GM21717 (cell line): ENCODE measurements around the gene NFE2L3.
"Not testable (repeated sequence)": the region's sequence is repeated elsewhere in the genome, so short reads cannot be mapped to it uniquely, and the experiment has no call there.

Experiments
- ATAC-seq: cut with Tn5 transposase; IDR thresholded peaks from one replicate; pipeline ENCODE4 v1.9.1; 2021; ENCODE audit warnings: mild to moderate bottlenecking, moderate library complexity; ENCODE audit not compliant: unreplicated experiment

NFE2L3 gene

GRCh38 chr7:26185844-26186180, 33.8 kb downstream of the NFE2L3 start:
- ATAC-seq: no peak

DNA sequence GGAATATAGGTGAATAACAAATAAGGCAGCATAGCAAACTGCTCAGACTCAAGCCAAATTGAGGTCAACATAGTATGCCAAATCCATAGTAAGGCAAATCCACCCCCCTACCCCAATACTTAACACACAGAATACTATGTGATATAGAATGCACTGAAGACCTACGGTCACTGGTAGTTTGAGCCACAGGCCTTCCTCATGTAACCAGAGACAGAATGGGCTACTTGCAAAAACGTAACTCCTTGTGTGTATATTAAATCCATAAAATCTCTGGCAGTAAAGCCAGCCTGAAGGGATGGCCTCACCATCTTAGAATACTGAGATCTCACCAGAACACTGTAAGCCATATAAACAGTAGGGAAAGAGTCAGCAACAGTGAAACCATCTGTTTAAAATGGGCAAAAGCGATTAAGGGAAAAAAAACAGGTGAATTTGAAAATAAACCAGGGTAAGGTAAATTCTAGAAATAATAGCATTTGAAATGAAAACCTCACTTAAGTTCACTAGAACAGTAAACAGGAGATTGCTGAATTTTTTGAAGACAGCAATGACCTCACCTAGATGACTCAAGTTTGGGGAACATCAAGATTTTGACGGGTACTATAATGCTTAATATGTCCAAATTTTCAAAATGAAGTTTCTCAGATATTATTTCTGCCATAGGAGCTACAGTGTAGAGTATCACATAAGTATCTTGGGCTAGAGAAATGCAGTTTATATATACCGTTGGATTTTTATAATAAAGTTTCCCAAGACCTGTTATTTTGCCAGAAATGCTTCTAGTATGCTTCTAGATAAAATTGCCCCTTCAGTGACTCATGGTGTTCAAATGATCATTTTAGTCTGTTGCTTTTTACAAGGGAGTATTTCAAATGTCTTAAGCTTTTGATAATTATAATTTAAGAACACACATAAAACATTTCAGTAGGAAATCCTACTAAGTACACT, 34.6 kb downstream of the NFE2L3 start:
- no peak for ATAC-seq

DNA sequence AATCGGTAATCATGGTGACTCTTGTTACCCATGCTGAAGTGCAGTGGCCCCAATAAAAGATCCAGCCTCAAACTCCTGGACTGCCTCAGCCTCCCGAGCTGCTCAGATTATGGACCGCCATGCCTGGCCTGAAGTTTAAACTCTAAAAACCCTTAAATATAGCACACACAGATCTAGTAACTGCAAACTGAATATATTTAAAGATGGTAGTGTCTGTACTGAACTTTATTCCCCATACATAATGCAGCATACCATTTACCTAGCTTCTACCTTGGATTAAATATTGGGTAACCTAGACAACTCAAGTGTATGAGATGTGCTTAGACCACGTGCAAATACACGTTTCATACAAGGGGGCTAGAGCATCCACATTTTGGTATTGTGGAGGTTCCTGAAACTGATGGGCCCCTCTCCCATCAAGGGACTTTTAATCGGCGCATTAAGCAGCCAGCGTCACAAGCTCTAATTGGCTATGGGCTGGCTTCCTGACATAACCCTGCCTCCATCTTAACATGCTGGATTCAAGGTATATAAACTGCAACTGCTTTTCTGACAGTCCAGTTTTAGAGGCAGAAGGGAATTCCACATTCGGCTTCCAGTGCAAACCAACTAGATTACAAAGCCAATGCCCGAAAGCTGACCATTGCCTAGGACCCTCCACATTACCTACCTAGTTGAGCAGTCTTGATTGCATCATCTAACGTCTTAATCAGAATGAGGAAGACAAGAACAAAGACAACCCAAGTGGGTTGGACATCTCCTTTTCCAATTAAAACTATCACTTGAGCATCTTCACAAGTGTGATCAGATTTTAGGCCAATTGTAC, 35.6 kb downstream of the NFE2L3 start:
- no peak for ATAC-seq

- ATAC-seq: no peak
Observed at GRCh38 chr7:26188206-26188956, 36.4 kb downstream of the NFE2L3 start.

- no peak for ATAC-seq
Observed at GRCh38 chr7:26188957-26189541, 37.1 kb downstream of the NFE2L3 start.

GRCh38 chr7:26189697-26190096, 37.7 kb downstream of the NFE2L3 start:
- no peak for ATAC-seq

DNA sequence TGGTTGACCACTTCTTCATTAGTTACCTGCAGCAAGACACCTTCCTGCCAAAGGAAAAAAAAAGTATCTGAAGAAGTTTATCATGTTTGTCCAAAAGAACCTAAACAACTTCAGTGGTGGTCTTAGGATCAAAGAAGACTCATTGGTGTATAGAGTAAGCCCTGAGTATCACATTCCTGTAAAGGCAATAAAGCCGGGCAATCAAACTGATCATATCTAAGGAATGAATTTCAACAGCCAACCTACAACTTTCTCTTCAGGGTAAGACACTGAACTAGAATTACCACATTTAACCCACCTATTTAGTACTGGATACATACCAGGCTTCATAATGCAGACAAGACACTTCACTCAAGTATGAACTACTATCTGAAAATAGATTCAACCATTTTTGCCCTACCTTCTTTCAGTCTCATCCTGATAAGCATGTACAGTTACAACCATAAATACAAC, 38.4 kb downstream of the NFE2L3 start:
- no peak for ATAC-seq

GRCh38 chr7:26191233-26191973, 39.4 kb downstream of the NFE2L3 start:
- ATAC-seq: no peak

DNA sequence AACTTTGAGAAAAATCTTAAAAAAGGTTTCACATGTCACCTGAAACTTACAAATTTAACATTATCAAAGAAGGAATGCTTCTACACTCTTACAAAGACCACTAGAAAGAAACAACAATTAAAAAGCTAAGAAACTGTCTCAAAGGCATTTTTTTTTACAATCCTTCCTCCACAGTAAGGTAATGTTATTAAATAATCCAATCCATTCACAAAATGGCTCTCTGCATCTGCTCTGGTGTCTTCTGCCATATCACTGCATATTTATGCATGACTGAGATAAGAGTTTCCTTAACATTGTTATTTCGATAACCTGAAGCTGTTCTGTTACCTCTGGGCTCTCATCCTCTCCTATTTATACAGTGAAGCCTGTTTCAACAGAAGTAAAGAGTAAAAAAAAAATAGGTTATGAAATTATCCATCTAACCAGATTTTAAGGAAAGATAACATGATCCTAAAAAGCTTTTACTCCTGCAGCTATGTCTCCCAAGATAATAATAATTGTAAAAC, 40.0 kb downstream of the NFE2L3 start:
- ATAC-seq: no peak

DNA sequence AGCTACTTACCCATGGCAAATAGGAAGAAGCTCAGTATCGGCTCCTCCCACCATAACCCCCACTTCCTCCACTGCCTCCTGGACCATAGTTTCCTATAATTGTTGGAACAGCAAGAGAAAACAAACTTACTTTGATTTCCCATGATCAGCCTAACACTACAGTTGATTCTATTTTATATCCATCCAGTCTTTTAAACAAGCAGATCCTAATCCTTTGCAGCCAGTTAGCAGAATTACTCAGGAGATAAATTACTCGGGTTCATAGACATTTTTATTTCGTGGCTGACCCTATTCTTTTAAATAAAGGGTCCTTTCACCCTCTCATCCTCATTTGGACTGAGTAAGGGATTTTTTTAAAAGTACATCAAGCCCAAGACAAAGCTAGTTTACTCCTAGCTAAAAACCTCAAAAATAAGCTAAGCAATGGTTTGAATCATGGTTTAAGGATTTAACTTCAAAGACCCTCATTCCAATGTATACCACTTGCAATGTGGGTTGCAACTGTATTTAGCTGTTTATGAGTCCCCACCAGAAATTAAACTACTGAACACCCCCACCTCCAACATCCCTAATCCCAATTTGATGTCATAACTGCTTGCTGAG, 40.6 kb downstream of the NFE2L3 start:
- no peak for ATAC-seq

GRCh38 chr7:26193432-26194207, 41.6 kb downstream of the NFE2L3 start:
- no peak for ATAC-seq

DNA sequence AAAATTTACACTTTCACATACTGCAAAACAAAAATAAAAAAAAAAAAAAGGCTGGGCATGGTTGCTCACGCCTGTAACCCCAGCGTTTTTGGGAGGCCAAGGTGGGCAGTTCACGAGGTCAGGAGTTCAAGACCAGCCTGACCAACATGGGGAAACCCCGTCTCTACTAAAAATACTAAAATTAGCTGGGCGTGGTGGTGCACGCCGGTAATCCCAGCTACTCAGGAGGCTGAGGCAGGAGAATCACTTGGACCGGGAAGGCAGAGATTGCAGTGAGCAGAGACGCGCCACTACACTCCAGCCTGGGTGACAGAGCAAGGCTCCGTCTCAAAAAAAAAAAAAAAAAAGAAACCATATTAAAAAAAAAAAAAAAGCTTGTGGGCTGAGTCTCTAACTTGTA, 42.8 kb downstream of the NFE2L3 start:
- ATAC-seq: not testable (repeated sequence)

DNA sequence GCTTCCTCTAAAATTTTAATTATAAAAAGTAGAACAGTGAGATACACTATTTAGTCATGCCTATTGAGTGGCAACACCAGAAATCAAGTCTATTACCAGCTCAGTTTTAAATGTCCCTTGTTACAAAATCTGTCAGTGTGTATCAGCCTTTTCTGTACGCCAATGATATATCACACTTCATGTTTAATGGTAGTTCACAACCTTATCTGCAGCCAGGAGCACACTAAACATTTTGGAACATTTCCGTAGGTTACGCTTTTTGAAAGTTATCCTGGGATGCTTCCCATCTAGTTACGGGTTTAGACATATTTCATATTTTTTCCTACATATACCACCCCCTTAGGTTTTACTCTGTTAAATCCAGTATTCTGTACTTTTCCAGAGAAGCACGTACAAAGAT, 43.2 kb downstream of the NFE2L3 start:
- no peak for ATAC-seq

GRCh38 chr7:26195867-26196657, 44.1 kb downstream of the NFE2L3 start:
- ATAC-seq: no peak

DNA sequence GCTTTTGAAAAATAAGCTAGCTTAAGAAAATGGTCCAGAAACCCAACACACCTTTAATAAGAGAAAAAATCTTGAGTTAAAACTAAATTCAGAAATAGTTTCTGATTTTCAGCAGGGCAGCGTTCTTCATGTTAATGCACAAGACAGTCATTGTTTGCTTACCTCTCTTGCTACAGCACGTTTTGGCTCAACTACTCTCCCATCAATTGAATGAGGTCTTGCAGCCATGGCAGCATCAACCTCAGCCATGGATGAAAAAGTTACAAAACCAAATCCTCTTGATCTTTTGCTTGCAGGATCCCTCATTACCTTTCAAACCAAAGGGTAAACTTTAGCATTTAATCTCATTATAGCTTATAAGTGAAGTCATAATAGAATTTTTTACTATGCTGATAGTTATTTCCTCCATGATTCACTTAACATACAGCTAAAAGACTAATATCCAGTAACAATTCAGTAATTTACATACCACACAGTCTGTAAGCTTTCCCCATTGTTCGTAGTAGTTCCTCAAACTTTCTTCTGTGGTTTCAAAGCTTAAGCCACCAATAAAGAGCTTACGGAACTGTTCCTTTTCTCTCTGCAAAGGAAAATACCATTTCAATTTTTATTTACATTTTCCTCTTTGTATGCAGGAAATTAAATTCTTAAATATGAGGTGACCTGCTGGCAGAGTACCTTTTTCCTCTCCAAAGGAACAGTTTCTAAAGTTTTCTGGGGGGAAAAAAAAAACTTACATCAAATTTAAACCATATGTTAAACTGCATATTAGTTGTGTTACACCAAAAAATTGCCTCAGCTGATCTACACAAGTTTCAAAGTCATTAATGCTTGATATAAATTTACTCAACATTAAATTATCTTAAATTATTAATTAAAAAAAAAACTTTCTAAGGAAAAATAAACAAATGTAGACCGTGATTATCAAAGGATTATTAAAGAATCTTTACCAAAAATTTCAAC, 45.4 kb downstream of the NFE2L3 start:
- no peak for ATAC-seq

- no peak for ATAC-seq
Observed at GRCh38 chr7:26198133-26198780, 46.3 kb downstream of the NFE2L3 start.
